ENCODE data around the gene DAPL1.

DNA sequence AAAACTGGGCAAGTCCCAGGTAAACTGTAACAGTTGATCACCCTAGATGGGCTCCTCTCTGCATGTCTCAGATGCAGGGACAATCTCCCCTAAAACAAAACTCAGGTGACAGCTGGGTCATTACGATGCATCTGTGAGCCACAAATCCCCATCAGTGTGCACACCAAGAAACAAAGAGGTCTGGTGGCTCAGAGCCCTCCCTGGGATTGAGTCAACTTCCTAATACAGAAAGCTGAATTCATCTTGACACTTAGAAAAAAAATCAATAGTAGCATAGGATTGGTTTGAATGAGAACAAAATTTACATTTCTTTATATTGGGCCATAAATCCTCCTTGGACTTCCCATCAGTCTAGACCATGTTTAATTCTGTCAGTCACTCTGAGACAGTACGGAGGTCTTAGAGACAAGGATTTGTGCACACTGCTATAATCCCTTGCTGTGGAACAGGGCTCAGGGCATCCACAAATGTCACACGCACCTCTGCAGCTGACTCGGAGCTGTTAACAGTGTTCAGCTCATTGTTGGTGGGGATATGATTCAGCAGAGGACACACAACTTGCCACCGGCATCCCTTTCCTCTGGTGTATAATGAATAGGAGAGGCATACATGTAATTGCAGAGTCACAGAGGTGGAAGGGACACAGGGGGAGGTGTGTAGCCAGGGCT is 44.5 kb upstream of the DAPL1 start:
- TF ChIP-seq EP300 (IDR thresholded peaks at IDR 0.05), result no peak
- no peak for TF ChIP-seq CTCF (IDR thresholded peaks at IDR 0.05)
